Adrenal gland (tissue), 12 donors: ENCODE results near the gene PRKN. TPM values are rescaled to one million over a fixed set of nuclear protein-coding genes. Genes with fewer than 3 reads are reported as not detected.

Experiments used
- DNase-seq, 7 donors: peaks; one replicate each; pipeline ENCODE4 v3.0.0-alpha.2; 2019 to 2020
- H3K27ac ChIP-seq, 5 donors: fragments of 200-600 bp; sonication (generic) in 4 of 5; 1 replicate in 3 of 5; 2 replicates in 2 of 5; pipeline versions ENCODE4 v1.5.1 to v1.8.0; 2016 to 2020; ENCODE audit warnings: mild to moderate bottlenecking in 1 of 5
- H3K27me3 ChIP-seq: fragments of 200-600 bp; 2 replicates; pipeline ENCODE4 v1.8.0; 2021
- H3K36me3 ChIP-seq, 2 donors: fragments of 200-600 bp; replicated peaks in 1 of 2; 1 replicate in 1 of 2; 2 replicates in 1 of 2; pipeline versions ENCODE4 v1.5.1 to v1.8.0; 2018 to 2022
- H3K4me1 ChIP-seq, 2 donors: fragments of 200-600 bp; replicated peaks in 1 of 2; 1 replicate in 1 of 2; 2 replicates in 1 of 2; pipeline versions ENCODE4 v1.5.1 to v1.8.0; 2018 to 2021
- H3K4me3 ChIP-seq, 4 donors: fragments of 200-600 bp; sonication (generic) in 3 of 4; one replicate each; pipeline ENCODE4 v1.5.1; 2016 to 2018
- H3K9me3 ChIP-seq, 3 donors: fragments of 200-600 bp; sonication (generic) in 1 of 3; replicated peaks in 1 of 3; 1 replicate in 2 of 3; 2 replicates in 1 of 3; pipeline versions ENCODE4 v1.5.1 to v1.8.0; 2016 to 2021
- POLR2A ChIP-seq, 2 donors: fragments of 450-650 bp; IDR thresholded peaks; one replicate each; pipeline ENCODE4 v1.6.1; 2017; ENCODE audit warnings: antibody characterized with exemption in 2 of 2, mild to moderate bottlenecking in 2 of 2, moderate library complexity in 1 of 2
- WGBS, 4 donors: extraction: QIAGEN DNeasy Blood & Tissue Kit in 2 of 4; methylation state at CpG; one replicate each; pipeline versions ENCODE4 v1.1.5 to v1.1.7; 2013 to 2017; 5-methylcytosine and 5-hydroxymethylcytosine counted together
- intact Hi-C, 2 donors: fragments of 100-400 bp; cut with DNase I; formaldehyde crosslinking; loops; one replicate each; pipeline versions ENCODE4 v1.14.1 to v1.15.0; 2022 to 2023
- polyA plus RNA-seq, 3 donors: library from polyadenylated mRNA; stranded (reverse); fragments of 200-250 nt in 2 of 3; fragments of 350-450 nt in 1 of 3; fragmentation: Illumina TruSeq in 1 of 3; extraction: RNeasy Lipid Tissue Mini Kit (QIAGEN cat#74804) in 1 of 3; gene quantifications; one replicate each; pipeline ENCODE4 v1.2.3, GENCODE V29; 2013 to 2014
- total RNA-seq, 9 donors: library from RNA; depleted of rRNA in 4 of 9; stranded (reverse); fragments of >200 nt in 4 of 9; fragments of 120-200 nt in 1 of 9; fragmentation: NEBNext Ultra II Directional in 1 of 9; extraction: Animal tissue kit (Norgen Biotek cat#: 25700) in 1 of 9; gene quantifications; one replicate each; pipeline versions ENCODE4 v1.1.0 to v1.2.4, GENCODE V29; 2013 to 2023
- TF ChIP-seq, protein P1 (sequence below), 6 experiments: fragments of 450-650 bp in 4 of 6; fragments of 200-600 bp in 2 of 6; sonication (generic) in 1 of 6; IDR thresholded peaks; 1 replicate in 5 of 6; 2 replicates in 1 of 6; pipeline versions ENCODE4 v1.5.1 to v1.8.0; 2016 to 2021; ENCODE audit warnings: antibody characterized with exemption in 6 of 6, mild to moderate bottlenecking in 2 of 6, moderate library complexity in 1 of 6
- donor health status: healthy with polysubstance abuse.
- donor health status: Bipolar disorder and iron deficiency.
- donor health status: DM: yes; HTN: yes; CAD: no.
- donor health status: DM: no; HTN: no; CAD: no.
- donor health status: DM: no; HTN: no; CAD: no.
- donor health status: DM: yes; HTN: yes; CAD: no.

Gene PRKN
- total and polyA plus RNA-seq, 12 donors = 1.9 to 159 (median 13.3) TPM

- H3K27me3 ChIP-seq = no peaks in the 10 kb centered on the region
- intact Hi-C loops = no loop called here
- H3K36me3 ChIP-seq = no peaks in the 10 kb centered on the region
- H3K9me3 ChIP-seq = no peaks in the 10 kb centered on the region
- H3K4me3 ChIP-seq = no peak overlapping the region
- WGBS, 4 donors = 79 to 93% (median 90%) methylated on average over 4 of the region's 4 CpGs
- no peak overlapping the region for H3K27ac ChIP-seq
- no peak for DNase-seq
- TF ChIP-seq, protein P1, sequence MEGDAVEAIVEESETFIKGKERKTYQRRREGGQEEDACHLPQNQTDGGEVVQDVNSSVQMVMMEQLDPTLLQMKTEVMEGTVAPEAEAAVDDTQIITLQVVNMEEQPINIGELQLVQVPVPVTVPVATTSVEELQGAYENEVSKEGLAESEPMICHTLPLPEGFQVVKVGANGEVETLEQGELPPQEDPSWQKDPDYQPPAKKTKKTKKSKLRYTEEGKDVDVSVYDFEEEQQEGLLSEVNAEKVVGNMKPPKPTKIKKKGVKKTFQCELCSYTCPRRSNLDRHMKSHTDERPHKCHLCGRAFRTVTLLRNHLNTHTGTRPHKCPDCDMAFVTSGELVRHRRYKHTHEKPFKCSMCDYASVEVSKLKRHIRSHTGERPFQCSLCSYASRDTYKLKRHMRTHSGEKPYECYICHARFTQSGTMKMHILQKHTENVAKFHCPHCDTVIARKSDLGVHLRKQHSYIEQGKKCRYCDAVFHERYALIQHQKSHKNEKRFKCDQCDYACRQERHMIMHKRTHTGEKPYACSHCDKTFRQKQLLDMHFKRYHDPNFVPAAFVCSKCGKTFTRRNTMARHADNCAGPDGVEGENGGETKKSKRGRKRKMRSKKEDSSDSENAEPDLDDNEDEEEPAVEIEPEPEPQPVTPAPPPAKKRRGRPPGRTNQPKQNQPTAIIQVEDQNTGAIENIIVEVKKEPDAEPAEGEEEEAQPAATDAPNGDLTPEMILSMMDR (IDR thresholded peaks at IDR 0.05) = no peak
- TF ChIP-seq POLR2A (IDR thresholded peaks at IDR 0.05) = no peak
- no peaks in the 10 kb centered on the region for H3K4me1 ChIP-seq
Observed at GRCh38 chr6:162267126-162267525, 460.4 kb downstream of the PRKN start.

GRCh38 chr6:162264581-162264980, 463.0 kb downstream of the PRKN start:
- Histone ChIP-seq H3K9me3 (no peaks in the 10 kb centered on the region), H3K4me1 (no peaks in the 10 kb centered on the region), H3K36me3 (no peaks in the 10 kb centered on the region), H3K4me3 (no peak overlapping the region), H3K27me3 (no peaks in the 10 kb centered on the region), H3K27ac (no peak overlapping the region)
- intact Hi-C loops = no loop called here
- 91 to 95% (median 94%) methylated on average over 6 of the region's 6 CpGs for WGBS, 4 donors
- TF ChIP-seq POLR2A (IDR thresholded peaks at IDR 0.05) = no peak
- TF ChIP-seq, protein P1 (IDR thresholded peaks at IDR 0.05) = no peak
- DNase-seq = no peak

DNA sequence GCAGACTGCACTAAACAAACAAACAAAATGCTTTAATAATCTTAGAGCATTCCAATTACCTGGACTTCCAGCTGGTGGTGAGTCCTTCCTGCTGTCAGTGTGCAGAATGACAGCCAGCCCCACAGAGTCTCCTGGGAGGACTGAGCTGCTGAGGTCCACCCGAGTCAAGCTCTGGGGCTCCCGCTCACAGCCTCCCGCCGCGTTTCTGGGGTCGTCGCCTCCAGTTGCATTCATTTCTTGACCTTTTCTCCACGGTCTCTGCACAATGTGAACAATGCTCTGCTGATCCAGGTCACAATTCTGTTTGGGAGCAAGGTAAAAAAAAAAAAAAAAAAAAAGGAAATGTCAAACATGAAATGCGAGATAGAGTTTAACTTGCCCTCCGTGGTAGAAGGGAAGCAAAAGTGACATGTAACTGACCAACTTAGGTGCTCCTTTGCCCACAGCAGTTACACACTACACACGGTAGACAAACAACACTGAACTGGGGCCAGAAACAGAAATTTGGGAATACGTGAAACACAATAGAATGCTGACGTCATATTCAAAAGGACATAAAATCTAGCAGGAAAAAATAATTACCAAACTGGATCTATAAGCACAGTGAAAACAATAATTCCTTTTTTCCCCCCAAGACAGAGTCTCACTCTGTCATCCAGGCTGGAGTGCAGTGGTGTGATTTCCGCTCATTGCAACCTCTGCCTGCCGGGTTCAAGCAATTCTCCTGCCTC, 464.9 kb downstream of the PRKN start:
- Histone ChIP-seq H3K9me3 (no peaks in the 10 kb centered on the region), H3K36me3 (no peaks in the 10 kb centered on the region), H3K27ac (no peak overlapping the region), H3K27me3 (no peaks in the 10 kb centered on the region), H3K4me3 (no peak overlapping the region), H3K4me1 (no peaks in the 10 kb centered on the region)
- 85 to 94% (median 89%) methylated on average over 15 of the region's 15 CpGs for WGBS, 4 donors
- DNase-seq = no peak
- intact Hi-C loops = no loop called here
- TF ChIP-seq POLR2A (IDR thresholded peaks at IDR 0.05) = no peak
- TF ChIP-seq, protein P1 (IDR thresholded peaks at IDR 0.05) = no peak

DNA sequence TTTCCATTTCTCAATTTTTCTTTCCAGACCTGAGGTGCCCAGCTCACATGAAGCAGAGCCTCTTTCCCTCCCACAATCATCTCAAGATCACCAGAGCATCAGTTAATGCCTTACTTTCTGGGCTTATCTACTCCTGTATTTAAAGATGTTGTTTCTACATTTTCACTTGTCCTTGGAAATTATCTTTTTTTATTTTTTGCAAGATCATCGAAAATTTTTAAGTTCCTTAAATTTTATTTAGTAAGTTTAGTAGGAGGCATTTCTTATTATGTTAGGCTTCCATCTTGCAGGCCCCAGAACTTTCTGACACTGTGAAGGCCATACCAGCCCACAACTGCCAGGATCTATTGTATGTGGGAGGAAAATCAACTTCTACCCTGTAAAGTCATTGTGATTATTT, 466.0 kb downstream of the PRKN start:
- no peak for TF ChIP-seq POLR2A (IDR thresholded peaks at IDR 0.05)
- TF ChIP-seq, protein P1 (IDR thresholded peaks at IDR 0.05) = no peak
- no peaks in the 10 kb centered on the region for H3K36me3 ChIP-seq
- H3K4me3 ChIP-seq = no peak overlapping the region
- DNase-seq = no peak
- H3K27me3 ChIP-seq = no peaks in the 10 kb centered on the region
- no peak overlapping the region for H3K27ac ChIP-seq
- WGBS, 4 donors = 81 to 89% (median 87%) methylated on average over 1 of the region's 1 CpG
- no peaks in the 10 kb centered on the region for H3K9me3 ChIP-seq
- intact Hi-C loops = no loop called here
- H3K4me1 ChIP-seq = no peaks in the 10 kb centered on the region
